KMS-11 (cell line): Measurements from ENCODE around the gene CTU2.

Experiments used
- H2AFZ ChIP-seq: fragments of 200-600 bp; sonication (generic); 2 replicates; pipeline ENCODE4 v1.6.1; 2016; ENCODE audit warnings: antibody characterized with exemption, mixed run types, low read depth
- H3K27ac ChIP-seq: fragments of 200-600 bp; sonication (generic); 2 replicates; pipeline ENCODE4 v1.6.1; 2016; ENCODE audit warnings: mild to moderate bottlenecking, mixed run types
- H3K27me3 ChIP-seq: fragments of 200-600 bp; sonication (generic); 2 replicates; pipeline ENCODE4 v1.6.1; 2017; ENCODE audit warnings: mild to moderate bottlenecking, low read depth, mixed run types, moderate library complexity; ENCODE audit not compliant: insufficient read depth
- H3K36me3 ChIP-seq: fragments of 200-600 bp; sonication (generic); 2 replicates; pipeline ENCODE4 v1.6.1; 2017; ENCODE audit warnings: mild to moderate bottlenecking, mixed run types; ENCODE audit not compliant: insufficient read depth
- H3K4me1 ChIP-seq: fragments of 200-600 bp; sonication (generic); 2 replicates; pipeline ENCODE4 v1.6.1; 2016; ENCODE audit warnings: mild to moderate bottlenecking, low read depth, mixed run types; ENCODE audit not compliant: poor library complexity, severe bottlenecking
- H3K4me2 ChIP-seq: fragments of 200-600 bp; sonication (generic); 2 replicates; pipeline ENCODE4 v1.7.0; 2016; ENCODE audit warnings: mild to moderate bottlenecking, mixed run types
- H3K4me3 ChIP-seq: fragments of 200-600 bp; sonication (generic); IDR thresholded peaks from 2 replicates; pipeline ENCODE4 v1.6.1; 2017; ENCODE audit warnings: low read depth, low read length, mixed read lengths; ENCODE audit not compliant: insufficient read depth
- H3K79me2 ChIP-seq: fragments of 200-600 bp; sonication (generic); 2 replicates; pipeline ENCODE4 v1.6.1; 2016; ENCODE audit warnings: low read depth, mixed run types; ENCODE audit not compliant: insufficient read depth
- H3K9ac ChIP-seq: fragments of 200-600 bp; sonication (generic); 2 replicates; pipeline ENCODE4 v1.6.1; 2016; ENCODE audit warnings: mild to moderate bottlenecking, mixed run types
- H4K20me1 ChIP-seq: fragments of 200-600 bp; sonication (generic); 2 replicates; pipeline ENCODE4 v1.6.1; 2016; ENCODE audit warnings: mild to moderate bottlenecking, mixed run types; ENCODE audit not compliant: insufficient read depth
- TF ChIP-seq, protein P1 (sequence below): fragments of 200-600 bp; sonication (generic); conservative IDR thresholded peaks from 2 replicates; pipeline ENCODE4 v1.6.1; 2017; ENCODE audit warnings: low read depth, mild to moderate bottlenecking, antibody characterized with exemption, low read length, moderate library complexity, mixed read lengths

CTU2 gene

DNA sequence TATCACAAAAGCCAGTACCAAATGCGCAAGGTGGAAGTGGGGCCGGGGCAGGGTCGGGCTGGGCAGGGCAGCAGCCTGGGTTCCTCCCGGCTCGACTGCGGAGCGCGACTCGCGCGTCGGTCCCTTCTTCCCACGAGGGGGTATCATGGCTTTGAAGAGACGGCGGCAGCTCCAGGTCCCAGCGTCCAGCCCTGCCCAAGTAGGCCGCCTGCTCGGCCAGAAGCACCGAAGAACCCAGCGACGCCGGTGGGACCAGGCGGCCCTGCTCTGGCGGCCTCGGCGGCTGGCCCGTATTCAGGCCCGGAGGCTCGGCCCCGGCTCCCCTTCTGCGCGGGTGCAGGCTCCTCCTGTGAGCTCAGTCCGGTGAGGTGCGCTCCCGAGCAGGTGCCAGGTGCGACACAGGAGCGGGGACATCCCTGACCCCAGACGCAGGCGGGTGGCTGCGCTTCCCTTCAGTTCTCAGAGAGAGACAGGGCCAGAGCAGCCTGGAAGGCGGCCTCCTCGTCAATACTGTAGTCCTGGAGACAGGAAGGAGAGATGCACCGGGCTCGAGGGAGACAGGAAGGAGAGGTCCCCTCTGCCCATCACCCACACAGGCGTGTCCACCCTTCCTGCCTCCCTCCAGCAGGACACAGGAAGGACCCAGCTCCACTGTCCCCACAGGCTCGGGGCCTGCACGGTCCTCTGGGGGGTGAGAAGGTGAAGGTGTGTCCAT is 9.0 kb upstream of the CTU2 start:
- H3K79me2 ChIP-seq: no peaks in the 10 kb centered on the region
- no peak overlapping the region for H3K9ac ChIP-seq
- H2AFZ ChIP-seq: no peak overlapping the region
- no peaks in the 10 kb centered on the region for H3K36me3 ChIP-seq
- no peak overlapping the region for H3K27ac ChIP-seq
- no peak overlapping the region for H3K4me3 ChIP-seq
- H3K27me3 ChIP-seq: no peaks in the 10 kb centered on the region
- H3K4me1 ChIP-seq: peaks cover 20% of the 10 kb centered on the region
- no peak overlapping the region for H3K4me2 ChIP-seq
- TF ChIP-seq, protein P1, sequence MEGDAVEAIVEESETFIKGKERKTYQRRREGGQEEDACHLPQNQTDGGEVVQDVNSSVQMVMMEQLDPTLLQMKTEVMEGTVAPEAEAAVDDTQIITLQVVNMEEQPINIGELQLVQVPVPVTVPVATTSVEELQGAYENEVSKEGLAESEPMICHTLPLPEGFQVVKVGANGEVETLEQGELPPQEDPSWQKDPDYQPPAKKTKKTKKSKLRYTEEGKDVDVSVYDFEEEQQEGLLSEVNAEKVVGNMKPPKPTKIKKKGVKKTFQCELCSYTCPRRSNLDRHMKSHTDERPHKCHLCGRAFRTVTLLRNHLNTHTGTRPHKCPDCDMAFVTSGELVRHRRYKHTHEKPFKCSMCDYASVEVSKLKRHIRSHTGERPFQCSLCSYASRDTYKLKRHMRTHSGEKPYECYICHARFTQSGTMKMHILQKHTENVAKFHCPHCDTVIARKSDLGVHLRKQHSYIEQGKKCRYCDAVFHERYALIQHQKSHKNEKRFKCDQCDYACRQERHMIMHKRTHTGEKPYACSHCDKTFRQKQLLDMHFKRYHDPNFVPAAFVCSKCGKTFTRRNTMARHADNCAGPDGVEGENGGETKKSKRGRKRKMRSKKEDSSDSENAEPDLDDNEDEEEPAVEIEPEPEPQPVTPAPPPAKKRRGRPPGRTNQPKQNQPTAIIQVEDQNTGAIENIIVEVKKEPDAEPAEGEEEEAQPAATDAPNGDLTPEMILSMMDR: no peak
- no peaks in the 10 kb centered on the region for H4K20me1 ChIP-seq

DNA sequence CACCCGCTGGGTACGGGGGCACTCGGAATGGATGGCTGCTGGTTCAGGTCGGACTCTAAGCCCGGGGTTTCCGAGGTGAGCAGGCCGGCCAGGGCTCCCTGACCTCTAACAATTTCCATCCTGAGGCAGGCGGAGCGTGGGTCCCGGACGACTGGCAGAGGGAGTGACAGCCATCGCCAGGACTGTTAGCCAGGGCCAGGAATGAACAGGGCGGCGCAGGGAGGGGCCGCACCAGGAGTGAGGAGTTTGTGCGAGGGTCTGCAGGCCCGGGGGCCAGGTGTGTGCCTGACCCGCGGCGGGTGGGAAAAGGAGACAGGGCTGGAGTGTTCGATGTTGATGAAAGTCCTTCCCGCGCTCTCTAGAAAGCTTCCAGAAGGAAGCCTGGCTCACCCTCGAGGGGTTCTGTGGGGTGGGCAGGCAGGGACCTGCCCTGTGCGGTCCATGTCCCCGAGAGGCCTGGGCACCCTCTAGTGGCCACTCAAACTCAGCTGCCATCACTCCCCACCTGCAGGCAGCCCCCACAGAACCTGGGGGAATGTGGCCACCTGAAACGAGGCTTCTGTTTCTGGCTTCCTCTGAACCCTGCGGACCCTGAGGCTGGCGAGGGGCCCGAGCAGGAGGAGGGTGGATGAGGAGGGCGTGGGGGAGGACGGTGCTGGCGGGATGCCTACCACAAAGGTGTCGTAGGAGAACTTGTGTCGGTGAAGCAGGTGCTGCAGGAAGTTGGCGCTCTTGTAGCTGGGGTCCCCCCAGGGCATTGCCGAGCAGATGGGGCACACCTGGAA is 8.3 kb upstream of the CTU2 start:
- Histone ChIP-seq H4K20me1 (no peaks in the 10 kb centered on the region), H3K9ac (no peak overlapping the region), H3K27me3 (no peaks in the 10 kb centered on the region), H3K36me3 (no peaks in the 10 kb centered on the region), H3K79me2 (no peaks in the 10 kb centered on the region), H3K4me2 (no peak overlapping the region), H3K4me3 (no peak overlapping the region), H3K27ac (no peak overlapping the region), H3K4me1 (peaks cover 17% of the 10 kb centered on the region), H2AFZ (no peak overlapping the region)
- TF ChIP-seq, protein P1: no peak

DNA sequence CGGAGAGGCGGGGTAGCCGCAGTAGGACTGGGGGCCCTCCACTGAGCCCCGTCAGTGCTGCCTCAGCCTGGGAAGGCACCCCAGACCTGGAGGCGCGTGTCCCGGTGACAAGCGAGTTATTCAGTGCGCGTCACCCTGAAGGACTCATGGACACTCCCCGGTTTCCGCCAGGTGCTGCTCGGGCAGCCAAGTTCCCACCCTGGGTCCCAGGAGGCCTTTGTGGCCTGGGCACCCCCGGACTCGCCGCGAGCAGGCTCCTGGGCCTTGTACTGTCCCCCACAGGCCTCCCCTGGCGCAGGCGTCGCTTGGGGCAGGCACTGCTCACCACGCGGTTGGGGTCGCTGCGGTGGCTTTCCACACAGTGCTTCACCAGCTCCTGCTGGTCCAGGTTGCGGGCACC is 7.7 kb upstream of the CTU2 start:
- Histone ChIP-seq H3K4me3 (no peak overlapping the region), H3K27ac (no peak overlapping the region), H3K4me1 (peaks cover 17% of the 10 kb centered on the region), H3K9ac (no peak overlapping the region), H3K36me3 (no peaks in the 10 kb centered on the region), H3K79me2 (no peaks in the 10 kb centered on the region), H3K27me3 (no peaks in the 10 kb centered on the region), H3K4me2 (no peak overlapping the region), H4K20me1 (no peaks in the 10 kb centered on the region), H2AFZ (no peak overlapping the region)
- TF ChIP-seq, protein P1: no peak

DNA sequence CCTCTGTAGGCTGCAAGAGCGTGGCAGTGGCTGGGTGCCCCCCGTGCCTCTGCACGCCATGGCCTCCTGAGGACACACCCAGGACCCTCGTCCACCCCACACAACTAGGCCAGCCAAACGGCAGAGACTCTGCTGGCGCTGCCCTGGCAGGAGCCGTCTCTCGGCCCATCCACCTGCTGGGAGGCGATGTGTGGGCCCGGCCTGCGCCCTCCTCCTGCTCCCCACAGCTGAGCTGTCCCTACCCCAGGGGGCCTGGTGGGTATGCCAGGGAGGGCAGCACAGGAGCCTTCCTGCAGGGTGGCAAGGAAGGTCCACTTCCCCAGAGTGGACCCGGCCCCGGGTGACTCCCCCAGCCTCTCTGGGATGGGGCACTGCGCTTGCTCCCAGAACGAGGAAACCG is 7.1 kb upstream of the CTU2 start:
- H3K36me3 ChIP-seq: no peaks in the 10 kb centered on the region
- H3K79me2 ChIP-seq: no peaks in the 10 kb centered on the region
- no peaks in the 10 kb centered on the region for H3K27me3 ChIP-seq
- H3K9ac ChIP-seq: no peak overlapping the region
- H3K4me2 ChIP-seq: no peak overlapping the region
- H3K4me3 ChIP-seq: no peak overlapping the region
- no peak overlapping the region for H2AFZ ChIP-seq
- TF ChIP-seq, protein P1: no peak
- peaks cover 17% of the 10 kb centered on the region for H3K4me1 ChIP-seq
- H3K27ac ChIP-seq: no peak overlapping the region
- H4K20me1 ChIP-seq: no peaks in the 10 kb centered on the region
